HCT116 (cell line): ENCODE data around the gene VEGFA.

ENCODE experiments used
- CEBPB ChIP-seq: IDR thresholded peaks from 2 replicates; pipeline ENCODE4 v1.6.1; 2012; ENCODE audit warnings: low read depth
- EZH2 ChIP-seq: fragments of 200-600 bp; sonication (generic); IDR thresholded peaks from 2 replicates; pipeline ENCODE4 v1.6.1; 2017; ENCODE audit warnings: antibody characterized with exemption, mixed run types
- EZH2phosphoT487 ChIP-seq: fragments of 200-600 bp; IDR thresholded peaks from 2 replicates; pipeline ENCODE4 v1.6.1; 2018; ENCODE audit warnings: antibody characterized with exemption, borderline replicate concordance
- JUND ChIP-seq: IDR thresholded peaks from 2 replicates; pipeline ENCODE4 v1.6.1; 2012
- POLR2A ChIP-seq: IDR thresholded peaks from 2 replicates; pipeline ENCODE4 v1.7.0; 2011; ENCODE audit warnings: borderline replicate concordance; ENCODE audit not compliant: insufficient read depth, insufficient read length; ENCODE audit errors: extremely low read depth
- SP1 ChIP-seq: IDR thresholded peaks from 2 replicates; pipeline ENCODE4 v1.6.1; 2012; ENCODE audit warnings: low read depth
- YY1 ChIP-seq: IDR thresholded peaks from 2 replicates; pipeline ENCODE4 v1.6.1; 2011; ENCODE audit warnings: low read length, low read depth, moderate library complexity, mild to moderate bottlenecking; ENCODE audit not compliant: insufficient replicate concordance; ENCODE audit errors: extremely low read depth
- ZNF274 ChIP-seq: fragments of 200-500 bp; sonication (Bioruptor generic); IDR thresholded peaks from 2 replicates; pipeline ENCODE4 v1.6.1; 2014; ENCODE audit warnings: mild to moderate bottlenecking, low read depth, low read length, inconsistent platforms
- TF ChIP-seq, protein P1 (sequence below), 3 experiments: fragments of 200-600 bp in 1 of 3; sonication (generic) in 1 of 3; IDR thresholded peaks in 2 of 3; conservative IDR thresholded peaks in 1 of 3; 2 replicates each; pipeline ENCODE4 v1.5.1; 2012 to 2017; ENCODE audit warnings: low read depth in 2 of 3, low read length in 2 of 3, antibody characterized with exemption in 1 of 3, borderline replicate concordance in 1 of 3, control low read depth in 1 of 3, mild to moderate bottlenecking in 1 of 3, mixed read lengths in 1 of 3, mixed run types in 1 of 3, moderate library complexity in 1 of 3; ENCODE audit not compliant: insufficient read depth in 1 of 3
- TF ChIP-seq, protein P2 (sequence below): IDR thresholded peaks from 2 replicates; pipeline ENCODE4 v1.6.1; 2012
- TF ChIP-seq, protein P3 (sequence below): IDR thresholded peaks from 2 replicates; pipeline ENCODE4 v1.6.1; 2012; ENCODE audit warnings: low read depth

DNA sequence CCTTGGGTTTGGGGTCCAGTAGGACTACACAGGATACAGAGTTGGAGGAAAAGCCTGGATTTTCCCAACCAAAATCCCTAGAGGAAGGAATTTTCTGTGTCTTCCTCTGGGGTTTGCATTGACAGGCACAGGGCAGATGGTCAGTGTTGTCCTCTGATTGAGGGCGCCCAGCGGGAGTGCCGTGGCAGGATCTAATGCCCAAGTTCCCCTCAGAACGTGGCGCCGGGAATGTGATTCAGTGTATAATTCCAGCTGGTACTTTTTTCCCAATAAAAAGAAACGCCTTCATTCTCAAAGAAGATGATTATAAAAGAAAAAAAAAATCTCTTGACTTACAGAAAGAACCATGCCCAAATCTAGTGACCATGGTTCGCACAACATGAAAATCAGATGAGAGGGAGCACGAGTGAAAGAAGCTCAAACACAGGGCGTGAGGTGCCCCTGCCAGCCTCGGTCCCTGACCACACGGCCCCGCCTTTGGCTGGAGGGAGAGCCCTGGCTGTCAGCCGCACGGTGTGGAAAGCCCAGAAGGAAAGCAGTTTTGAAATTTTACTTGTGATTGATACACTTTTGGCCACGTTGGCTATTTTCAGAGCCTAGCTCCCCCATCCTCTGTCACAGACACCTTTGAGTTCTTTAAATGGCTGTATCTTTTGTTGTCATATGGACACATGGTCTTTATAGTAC is 31.6 kb downstream of the VEGFA start:
- TF ChIP-seq, protein P1, sequence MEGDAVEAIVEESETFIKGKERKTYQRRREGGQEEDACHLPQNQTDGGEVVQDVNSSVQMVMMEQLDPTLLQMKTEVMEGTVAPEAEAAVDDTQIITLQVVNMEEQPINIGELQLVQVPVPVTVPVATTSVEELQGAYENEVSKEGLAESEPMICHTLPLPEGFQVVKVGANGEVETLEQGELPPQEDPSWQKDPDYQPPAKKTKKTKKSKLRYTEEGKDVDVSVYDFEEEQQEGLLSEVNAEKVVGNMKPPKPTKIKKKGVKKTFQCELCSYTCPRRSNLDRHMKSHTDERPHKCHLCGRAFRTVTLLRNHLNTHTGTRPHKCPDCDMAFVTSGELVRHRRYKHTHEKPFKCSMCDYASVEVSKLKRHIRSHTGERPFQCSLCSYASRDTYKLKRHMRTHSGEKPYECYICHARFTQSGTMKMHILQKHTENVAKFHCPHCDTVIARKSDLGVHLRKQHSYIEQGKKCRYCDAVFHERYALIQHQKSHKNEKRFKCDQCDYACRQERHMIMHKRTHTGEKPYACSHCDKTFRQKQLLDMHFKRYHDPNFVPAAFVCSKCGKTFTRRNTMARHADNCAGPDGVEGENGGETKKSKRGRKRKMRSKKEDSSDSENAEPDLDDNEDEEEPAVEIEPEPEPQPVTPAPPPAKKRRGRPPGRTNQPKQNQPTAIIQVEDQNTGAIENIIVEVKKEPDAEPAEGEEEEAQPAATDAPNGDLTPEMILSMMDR (IDR thresholded peaks at IDR 0.05 in 2 of 3, conservative IDR thresholded peaks at IDR 0.05 in 1 of 3; ENCODE audit: borderline replicate concordance in 1 of 3, insufficient read depth in 1 of 3, low read depth in 2 of 3, low read length in 2 of 3) = peak in 1 of 3 experiments; percentile 5; a peak in 1 of 6 replicates
- TF ChIP-seq EZH2phosphoT487 = no peak
- TF ChIP-seq JUND = no peak
- no peak for TF ChIP-seq POLR2A
- TF ChIP-seq EZH2 = no peak
- TF ChIP-seq CEBPB = no peak
- no peak for TF ChIP-seq YY1
- no peak for TF ChIP-seq ZNF274
- TF ChIP-seq, protein P2, sequence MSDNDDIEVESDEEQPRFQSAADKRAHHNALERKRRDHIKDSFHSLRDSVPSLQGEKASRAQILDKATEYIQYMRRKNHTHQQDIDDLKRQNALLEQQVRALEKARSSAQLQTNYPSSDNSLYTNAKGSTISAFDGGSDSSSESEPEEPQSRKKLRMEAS = no peak
- TF ChIP-seq, protein P3, sequence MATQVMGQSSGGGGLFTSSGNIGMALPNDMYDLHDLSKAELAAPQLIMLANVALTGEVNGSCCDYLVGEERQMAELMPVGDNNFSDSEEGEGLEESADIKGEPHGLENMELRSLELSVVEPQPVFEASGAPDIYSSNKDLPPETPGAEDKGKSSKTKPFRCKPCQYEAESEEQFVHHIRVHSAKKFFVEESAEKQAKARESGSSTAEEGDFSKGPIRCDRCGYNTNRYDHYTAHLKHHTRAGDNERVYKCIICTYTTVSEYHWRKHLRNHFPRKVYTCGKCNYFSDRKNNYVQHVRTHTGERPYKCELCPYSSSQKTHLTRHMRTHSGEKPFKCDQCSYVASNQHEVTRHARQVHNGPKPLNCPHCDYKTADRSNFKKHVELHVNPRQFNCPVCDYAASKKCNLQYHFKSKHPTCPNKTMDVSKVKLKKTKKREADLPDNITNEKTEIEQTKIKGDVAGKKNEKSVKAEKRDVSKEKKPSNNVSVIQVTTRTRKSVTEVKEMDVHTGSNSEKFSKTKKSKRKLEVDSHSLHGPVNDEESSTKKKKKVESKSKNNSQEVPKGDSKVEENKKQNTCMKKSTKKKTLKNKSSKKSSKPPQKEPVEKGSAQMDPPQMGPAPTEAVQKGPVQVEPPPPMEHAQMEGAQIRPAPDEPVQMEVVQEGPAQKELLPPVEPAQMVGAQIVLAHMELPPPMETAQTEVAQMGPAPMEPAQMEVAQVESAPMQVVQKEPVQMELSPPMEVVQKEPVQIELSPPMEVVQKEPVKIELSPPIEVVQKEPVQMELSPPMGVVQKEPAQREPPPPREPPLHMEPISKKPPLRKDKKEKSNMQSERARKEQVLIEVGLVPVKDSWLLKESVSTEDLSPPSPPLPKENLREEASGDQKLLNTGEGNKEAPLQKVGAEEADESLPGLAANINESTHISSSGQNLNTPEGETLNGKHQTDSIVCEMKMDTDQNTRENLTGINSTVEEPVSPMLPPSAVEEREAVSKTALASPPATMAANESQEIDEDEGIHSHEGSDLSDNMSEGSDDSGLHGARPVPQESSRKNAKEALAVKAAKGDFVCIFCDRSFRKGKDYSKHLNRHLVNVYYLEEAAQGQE = no peak
- TF ChIP-seq SP1 = no peak
